Mammary epithelial cell (primary cell): ENCODE results near the gene FOXO6.

ENCODE experiments used
- CTCF ChIP-seq, 2 donors: IDR thresholded peaks in 1 of 2; conservative IDR thresholded peaks in 1 of 2; 2 replicates each; pipeline ENCODE4 v1.5.1; 2011 to 2012; ENCODE audit warnings: inconsistent platforms in 2 of 2, low read length in 2 of 2, mild to moderate bottlenecking in 2 of 2, control low read depth in 1 of 2, low read depth in 1 of 2; ENCODE audit not compliant: insufficient read depth in 1 of 2; ENCODE audit errors: extremely low read depth in 1 of 2
- EZH2 ChIP-seq: IDR thresholded peaks from 2 replicates; pipeline ENCODE4 v1.6.1; 2012; ENCODE audit warnings: low read length, inconsistent platforms, borderline replicate concordance

DNA sequence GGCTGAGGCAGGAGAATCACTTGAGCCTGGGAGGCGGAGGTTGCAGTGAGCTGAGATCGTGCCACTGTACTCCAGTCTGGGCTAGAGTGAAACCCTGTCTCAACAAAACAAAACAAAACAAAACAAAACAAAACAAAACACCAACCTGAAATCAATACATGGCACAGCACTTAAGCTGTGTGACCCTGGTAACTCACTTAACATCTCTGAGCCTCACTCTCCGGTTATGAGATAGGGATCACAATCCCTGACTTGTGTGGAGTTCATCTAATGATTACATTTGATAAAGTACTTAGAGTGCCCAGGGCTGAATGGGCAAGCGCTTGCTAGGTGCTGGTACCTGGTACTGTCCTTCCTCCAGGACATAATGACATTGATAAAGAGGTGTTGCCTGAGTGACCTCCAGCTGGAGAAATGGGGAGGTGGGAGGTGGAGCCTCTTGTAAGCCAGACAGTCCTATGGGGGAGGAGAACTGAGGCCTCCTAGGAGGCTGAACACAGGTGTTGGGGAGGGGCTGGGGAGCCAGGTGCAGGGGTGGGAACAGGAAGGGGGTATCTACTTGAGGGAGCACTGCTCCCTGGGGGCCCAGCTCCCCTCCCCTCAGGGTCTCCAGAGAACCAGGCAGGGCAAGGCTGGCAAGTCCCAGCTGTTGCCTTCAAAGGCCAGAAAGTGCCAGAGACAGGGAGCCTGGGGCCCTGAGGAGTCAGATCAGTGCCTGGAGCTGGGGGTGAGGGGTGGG is 17.9 kb downstream of the FOXO6 start:
- no peak for TF ChIP-seq EZH2
- no peak for TF ChIP-seq CTCF (conservative IDR thresholded peaks at IDR 0.05 in 1 of 2, IDR thresholded peaks at IDR 0.05 in 1 of 2; ENCODE audit: extremely low read depth in 1 of 2, insufficient read depth in 1 of 2, low read depth in 1 of 2, low read length in 2 of 2)
